Stomach (tissue), 4 donors: ENCODE results near the gene BMP10.

ENCODE experiments used
- CTCF ChIP-seq, 7 experiments: fragments of 450-650 bp in 4 of 7; fragments of 200-600 bp in 3 of 7; sonication (generic) in 3 of 7; IDR thresholded peaks; one replicate each; pipeline ENCODE4 v1.5.1; 2016 to 2019; ENCODE audit warnings: antibody characterized with exemption in 7 of 7, control low read depth in 2 of 7, mild to moderate bottlenecking in 1 of 7
- EP300 ChIP-seq: sonication (generic); formaldehyde crosslinking; IDR thresholded peaks from one replicate; pipeline ENCODE4 v1.6.1; 2017; ENCODE audit warnings: antibody characterized with exemption

- TF ChIP-seq CTCF (IDR thresholded peaks at IDR 0.05), result no peak
- no peak for TF ChIP-seq EP300
These were observed 13.2 kb downstream of the BMP10 start for GRCh38 chr2:68857855-68858456.
